DMS153 (cell line): ENCODE measurements around the gene TULP4.
"Not testable (repeated sequence)": the region's sequence is repeated elsewhere in the genome, so short reads cannot be mapped to it uniquely, and the experiment has no call there.

ENCODE experiments used
- DNase-seq: peaks from one replicate; lab custom pipeline; 2025; lab: John Stamatoyannopoulos, UW

TULP4 gene

GRCh38 chr6:158502263-158502950 lies 190.1 kb downstream of the TULP4 start:
- DNase-seq = no peak

GRCh38 chr6:158503222-158503621 lies 191.0 kb downstream of the TULP4 start:
- no peak for DNase-seq

- no peak for DNase-seq
Measured at GRCh38 chr6:158503846-158504245, 191.6 kb downstream of the TULP4 start.

GRCh38 chr6:158505194-158505593 lies 192.9 kb downstream of the TULP4 start:
- DNase-seq = no peak

GRCh38 chr6:158506601-158507000 lies 194.3 kb downstream of the TULP4 start:
- DNase-seq = no peak

- no peak for DNase-seq
Measured at GRCh38 chr6:158507174-158507573, 194.9 kb downstream of the TULP4 start.

GRCh38 chr6:158508450-158508849 lies 196.2 kb downstream of the TULP4 start:
- no peak for DNase-seq

- no peak for DNase-seq
Measured at GRCh38 chr6:158509465-158509864, 197.2 kb downstream of the TULP4 start.

GRCh38 chr6:158512809-158513208 lies 200.5 kb downstream of the TULP4 start:
- no peak for DNase-seq

- DNase-seq = no peak
Measured at GRCh38 chr6:158514176-158514575, 201.9 kb downstream of the TULP4 start.

- no peak for DNase-seq
Measured at GRCh38 chr6:158514991-158515390, 202.7 kb downstream of the TULP4 start.

GRCh38 chr6:158516098-158516497 lies 203.8 kb downstream of the TULP4 start:
- DNase-seq = no peak

- DNase-seq = no peak
Measured at GRCh38 chr6:158517038-158517437, 204.8 kb downstream of the TULP4 start.

GRCh38 chr6:158517581-158517980 lies 205.3 kb downstream of the TULP4 start:
- no peak for DNase-seq

GRCh38 chr6:158518191-158519127 lies 206.2 kb downstream of the TULP4 start:
- DNase-seq = peak; percentile 82

GRCh38 chr6:158519300-158519699 lies 207.0 kb downstream of the TULP4 start:
- DNase-seq = no peak

- no peak for DNase-seq
Measured at GRCh38 chr6:158519761-158520160, 207.5 kb downstream of the TULP4 start.

- not testable (repeated sequence) for DNase-seq
Measured at GRCh38 chr6:158520975-158521374, 208.7 kb downstream of the TULP4 start.

- no peak for DNase-seq
Measured at GRCh38 chr6:158521759-158522158, 209.5 kb downstream of the TULP4 start.

GRCh38 chr6:158522616-158523015 lies 210.4 kb downstream of the TULP4 start:
- DNase-seq = no peak

- no peak for DNase-seq
Measured at GRCh38 chr6:158524311-158524710, 212.0 kb downstream of the TULP4 start.

GRCh38 chr6:158527858-158528257 lies 215.6 kb downstream of the TULP4 start:
- DNase-seq = not testable (repeated sequence)

- no peak for DNase-seq
Measured at GRCh38 chr6:158528826-158529225, 216.6 kb downstream of the TULP4 start.
